HG03060 (cell line): Measurements from ENCODE around the gene ITGA2.
"Not testable (repeated sequence)": the region's sequence is repeated elsewhere in the genome, so short reads cannot be mapped to it uniquely, and the experiment has no call there.

Experiments
- ATAC-seq: cut with Tn5 transposase; IDR thresholded peaks from one replicate; pipeline ENCODE4 v1.9.1; 2021; ENCODE audit warnings: low read depth, moderate number of reproducible peaks; ENCODE audit not compliant: unreplicated experiment

ITGA2 gene

GRCh38 chr5:52989025-52989780 is at the start of gene ITGA2:
Gene ITGA2 (plus strand): TSS chr5:52989352. CDS start chr5:52989469, 117 bp downstream.
- ATAC-seq = no peak

- ATAC-seq = no peak
Observed at GRCh38 chr5:52943285-52943684, 45.9 kb upstream of the ITGA2 start.

- no peak for ATAC-seq
Observed at GRCh38 chr5:52943808-52944207, 45.3 kb upstream of the ITGA2 start.

GRCh38 chr5:52945040-52945439 is 44.1 kb upstream of the ITGA2 start:
- no peak for ATAC-seq

GRCh38 chr5:52947208-52947607 is 41.9 kb upstream of the ITGA2 start:
- no peak for ATAC-seq

- ATAC-seq = no peak
Observed at GRCh38 chr5:52947851-52948250, 41.3 kb upstream of the ITGA2 start.

GRCh38 chr5:52948418-52949076 is 40.6 kb upstream of the ITGA2 start:
- ATAC-seq = peak; percentile 98

GRCh38 chr5:52950686-52951085 is 38.5 kb upstream of the ITGA2 start:
- ATAC-seq = no peak

- ATAC-seq = no peak
Observed at GRCh38 chr5:52952483-52952882, 36.7 kb upstream of the ITGA2 start.

GRCh38 chr5:52956014-52956413 is 33.1 kb upstream of the ITGA2 start:
- ATAC-seq = no peak

GRCh38 chr5:52956915-52957747 is 32.0 kb upstream of the ITGA2 start:
- ATAC-seq = no peak

GRCh38 chr5:52961274-52961681 is 27.9 kb upstream of the ITGA2 start:
- no peak for ATAC-seq

GRCh38 chr5:52963636-52964035 is 25.5 kb upstream of the ITGA2 start:
- ATAC-seq = no peak

- no peak for ATAC-seq
Observed at GRCh38 chr5:52964138-52964537, 25.0 kb upstream of the ITGA2 start.

- not testable (repeated sequence) for ATAC-seq
Observed at GRCh38 chr5:52976157-52976556, 13.0 kb upstream of the ITGA2 start.

GRCh38 chr5:52977264-52977897 is 11.8 kb upstream of the ITGA2 start:
- no peak for ATAC-seq

GRCh38 chr5:52981507-52981906 is 7.6 kb upstream of the ITGA2 start:
- ATAC-seq = no peak

- ATAC-seq = no peak
Observed at GRCh38 chr5:52983731-52984636, 5.2 kb upstream of the ITGA2 start.

GRCh38 chr5:52985306-52985705 is 3.8 kb upstream of the ITGA2 start:
- ATAC-seq = peak; percentile 41
